Measurements from ENCODE around the gene CNGA2. TPM values are rescaled to one million over a fixed set of nuclear protein-coding genes. Genes with fewer than 3 reads are reported as not detected.

The CNGA2 gene
- total and polyA plus RNA-seq, 4 donors = not detected

DNA sequence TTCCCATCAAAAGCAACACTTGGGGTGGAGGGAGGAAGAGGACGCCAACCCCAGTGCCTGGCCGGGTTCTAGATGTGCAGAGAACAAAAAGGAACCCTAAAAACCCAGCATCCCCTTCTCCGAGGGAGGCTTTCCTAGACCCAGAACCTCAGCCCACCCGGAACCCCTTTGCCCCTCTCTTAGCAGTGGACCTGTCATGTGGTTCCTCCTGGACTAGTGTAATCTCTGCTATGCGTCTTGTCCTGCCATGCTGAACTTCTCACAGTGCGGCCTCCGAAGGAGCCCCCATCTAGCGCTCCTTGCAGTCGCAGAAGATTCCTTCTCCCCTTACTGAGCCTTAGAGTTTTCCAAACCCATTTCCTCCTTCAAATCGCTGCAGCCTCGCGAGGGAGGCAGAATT, 40.4 kb upstream of the CNGA2 start:
- whole genome bisulfite sequencing = 69% methylated on average over 12 of the region's 12 CpGs
- Histone ChIP-seq H3K9ac (ENCODE audit: low read depth in 1 of 2, low read length in 2 of 2) (no peak overlapping the region), H3K27ac (ENCODE audit: low read depth in 1 of 2, low read length in 2 of 2) (no peak overlapping the region), H3K36me3 (ENCODE audit: control insufficient read depth in 4 of 4, insufficient read depth in 3 of 4, low read depth in 1 of 4, low read length in 3 of 4) (no peaks in the 10 kb centered on the region), H3K4me3 (ENCODE audit: low read depth in 1 of 3, low read length in 3 of 3) (no peak overlapping the region), H3K9me3 (ENCODE audit: control insufficient read depth in 4 of 4, low read length in 3 of 4) (no peaks in the 10 kb centered on the region), H3K4me1 (ENCODE audit: control insufficient read depth in 4 of 4, insufficient read depth in 4 of 4, low read length in 3 of 4) (peaks cover 0 to 3% (median 0%) of the 10 kb centered on the region in 4 donors), H3K27me3 (ENCODE audit: control insufficient read depth in 4 of 4, insufficient read depth in 4 of 4, low read length in 3 of 4) (no peaks in the 10 kb centered on the region)
- DNase-seq (ENCODE audit: low spot score) = no peak
- TF ChIP-seq, protein P1, sequence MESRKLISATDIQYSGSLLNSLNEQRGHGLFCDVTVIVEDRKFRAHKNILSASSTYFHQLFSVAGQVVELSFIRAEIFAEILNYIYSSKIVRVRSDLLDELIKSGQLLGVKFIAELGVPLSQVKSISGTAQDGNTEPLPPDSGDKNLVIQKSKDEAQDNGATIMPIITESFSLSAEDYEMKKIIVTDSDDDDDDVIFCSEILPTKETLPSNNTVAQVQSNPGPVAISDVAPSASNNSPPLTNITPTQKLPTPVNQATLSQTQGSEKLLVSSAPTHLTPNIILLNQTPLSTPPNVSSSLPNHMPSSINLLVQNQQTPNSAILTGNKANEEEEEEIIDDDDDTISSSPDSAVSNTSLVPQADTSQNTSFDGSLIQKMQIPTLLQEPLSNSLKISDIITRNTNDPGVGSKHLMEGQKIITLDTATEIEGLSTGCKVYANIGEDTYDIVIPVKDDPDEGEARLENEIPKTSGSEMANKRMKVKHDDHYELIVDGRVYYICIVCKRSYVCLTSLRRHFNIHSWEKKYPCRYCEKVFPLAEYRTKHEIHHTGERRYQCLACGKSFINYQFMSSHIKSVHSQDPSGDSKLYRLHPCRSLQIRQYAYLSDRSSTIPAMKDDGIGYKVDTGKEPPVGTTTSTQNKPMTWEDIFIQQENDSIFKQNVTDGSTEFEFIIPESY (IDR thresholded peaks at IDR 0.05) = no peak
- TF ChIP-seq FOXA1 (IDR thresholded peaks at IDR 0.05) (no peak), YY1 (IDR thresholded peaks at IDR 0.05) (no peak), RXRA (IDR thresholded peaks at IDR 0.05) (no peak), EGR1 (IDR thresholded peaks at IDR 0.05; ENCODE audit: low read depth in 2 of 2) (no peak), HNF4A (conservative IDR thresholded peaks at IDR 0.05) (no peak), FOXA2 (IDR thresholded peaks at IDR 0.05) (no peak), SP1 (IDR thresholded peaks at IDR 0.05) (no peak), RAD21 (IDR thresholded peaks at IDR 0.05) (no peak), HNF4G (IDR thresholded peaks at IDR 0.05) (no peak), JUND (IDR thresholded peaks at IDR 0.05) (no peak), GABPA (IDR thresholded peaks at IDR 0.05 in 1 of 2, conservative IDR thresholded peaks at IDR 0.05 in 1 of 2) (no peak), TAF1 (conservative IDR thresholded peaks at IDR 0.05) (no peak), NR2F2 (IDR thresholded peaks at IDR 0.05) (no peak)
- TF ChIP-seq, protein P2, sequence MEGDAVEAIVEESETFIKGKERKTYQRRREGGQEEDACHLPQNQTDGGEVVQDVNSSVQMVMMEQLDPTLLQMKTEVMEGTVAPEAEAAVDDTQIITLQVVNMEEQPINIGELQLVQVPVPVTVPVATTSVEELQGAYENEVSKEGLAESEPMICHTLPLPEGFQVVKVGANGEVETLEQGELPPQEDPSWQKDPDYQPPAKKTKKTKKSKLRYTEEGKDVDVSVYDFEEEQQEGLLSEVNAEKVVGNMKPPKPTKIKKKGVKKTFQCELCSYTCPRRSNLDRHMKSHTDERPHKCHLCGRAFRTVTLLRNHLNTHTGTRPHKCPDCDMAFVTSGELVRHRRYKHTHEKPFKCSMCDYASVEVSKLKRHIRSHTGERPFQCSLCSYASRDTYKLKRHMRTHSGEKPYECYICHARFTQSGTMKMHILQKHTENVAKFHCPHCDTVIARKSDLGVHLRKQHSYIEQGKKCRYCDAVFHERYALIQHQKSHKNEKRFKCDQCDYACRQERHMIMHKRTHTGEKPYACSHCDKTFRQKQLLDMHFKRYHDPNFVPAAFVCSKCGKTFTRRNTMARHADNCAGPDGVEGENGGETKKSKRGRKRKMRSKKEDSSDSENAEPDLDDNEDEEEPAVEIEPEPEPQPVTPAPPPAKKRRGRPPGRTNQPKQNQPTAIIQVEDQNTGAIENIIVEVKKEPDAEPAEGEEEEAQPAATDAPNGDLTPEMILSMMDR (IDR thresholded peaks at IDR 0.05; ENCODE audit: low read depth, low read length, missing input control) = no peak
- TF ChIP-seq, protein P3, sequence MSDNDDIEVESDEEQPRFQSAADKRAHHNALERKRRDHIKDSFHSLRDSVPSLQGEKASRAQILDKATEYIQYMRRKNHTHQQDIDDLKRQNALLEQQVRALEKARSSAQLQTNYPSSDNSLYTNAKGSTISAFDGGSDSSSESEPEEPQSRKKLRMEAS (IDR thresholded peaks at IDR 0.05) = no peak
- TF ChIP-seq, protein P4, sequence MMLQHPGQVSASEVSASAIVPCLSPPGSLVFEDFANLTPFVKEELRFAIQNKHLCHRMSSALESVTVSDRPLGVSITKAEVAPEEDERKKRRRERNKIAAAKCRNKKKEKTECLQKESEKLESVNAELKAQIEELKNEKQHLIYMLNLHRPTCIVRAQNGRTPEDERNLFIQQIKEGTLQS (IDR thresholded peaks at IDR 0.05) = no peak
- TF ChIP-seq, protein P5, sequence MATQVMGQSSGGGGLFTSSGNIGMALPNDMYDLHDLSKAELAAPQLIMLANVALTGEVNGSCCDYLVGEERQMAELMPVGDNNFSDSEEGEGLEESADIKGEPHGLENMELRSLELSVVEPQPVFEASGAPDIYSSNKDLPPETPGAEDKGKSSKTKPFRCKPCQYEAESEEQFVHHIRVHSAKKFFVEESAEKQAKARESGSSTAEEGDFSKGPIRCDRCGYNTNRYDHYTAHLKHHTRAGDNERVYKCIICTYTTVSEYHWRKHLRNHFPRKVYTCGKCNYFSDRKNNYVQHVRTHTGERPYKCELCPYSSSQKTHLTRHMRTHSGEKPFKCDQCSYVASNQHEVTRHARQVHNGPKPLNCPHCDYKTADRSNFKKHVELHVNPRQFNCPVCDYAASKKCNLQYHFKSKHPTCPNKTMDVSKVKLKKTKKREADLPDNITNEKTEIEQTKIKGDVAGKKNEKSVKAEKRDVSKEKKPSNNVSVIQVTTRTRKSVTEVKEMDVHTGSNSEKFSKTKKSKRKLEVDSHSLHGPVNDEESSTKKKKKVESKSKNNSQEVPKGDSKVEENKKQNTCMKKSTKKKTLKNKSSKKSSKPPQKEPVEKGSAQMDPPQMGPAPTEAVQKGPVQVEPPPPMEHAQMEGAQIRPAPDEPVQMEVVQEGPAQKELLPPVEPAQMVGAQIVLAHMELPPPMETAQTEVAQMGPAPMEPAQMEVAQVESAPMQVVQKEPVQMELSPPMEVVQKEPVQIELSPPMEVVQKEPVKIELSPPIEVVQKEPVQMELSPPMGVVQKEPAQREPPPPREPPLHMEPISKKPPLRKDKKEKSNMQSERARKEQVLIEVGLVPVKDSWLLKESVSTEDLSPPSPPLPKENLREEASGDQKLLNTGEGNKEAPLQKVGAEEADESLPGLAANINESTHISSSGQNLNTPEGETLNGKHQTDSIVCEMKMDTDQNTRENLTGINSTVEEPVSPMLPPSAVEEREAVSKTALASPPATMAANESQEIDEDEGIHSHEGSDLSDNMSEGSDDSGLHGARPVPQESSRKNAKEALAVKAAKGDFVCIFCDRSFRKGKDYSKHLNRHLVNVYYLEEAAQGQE (IDR thresholded peaks at IDR 0.05) = no peak
